ENCODE results near the gene HSPBP1.
A peak's percentile ranks its signal among the peaks of the same experiment; 100 is the strongest.

HSPBP1 gene

DNA sequence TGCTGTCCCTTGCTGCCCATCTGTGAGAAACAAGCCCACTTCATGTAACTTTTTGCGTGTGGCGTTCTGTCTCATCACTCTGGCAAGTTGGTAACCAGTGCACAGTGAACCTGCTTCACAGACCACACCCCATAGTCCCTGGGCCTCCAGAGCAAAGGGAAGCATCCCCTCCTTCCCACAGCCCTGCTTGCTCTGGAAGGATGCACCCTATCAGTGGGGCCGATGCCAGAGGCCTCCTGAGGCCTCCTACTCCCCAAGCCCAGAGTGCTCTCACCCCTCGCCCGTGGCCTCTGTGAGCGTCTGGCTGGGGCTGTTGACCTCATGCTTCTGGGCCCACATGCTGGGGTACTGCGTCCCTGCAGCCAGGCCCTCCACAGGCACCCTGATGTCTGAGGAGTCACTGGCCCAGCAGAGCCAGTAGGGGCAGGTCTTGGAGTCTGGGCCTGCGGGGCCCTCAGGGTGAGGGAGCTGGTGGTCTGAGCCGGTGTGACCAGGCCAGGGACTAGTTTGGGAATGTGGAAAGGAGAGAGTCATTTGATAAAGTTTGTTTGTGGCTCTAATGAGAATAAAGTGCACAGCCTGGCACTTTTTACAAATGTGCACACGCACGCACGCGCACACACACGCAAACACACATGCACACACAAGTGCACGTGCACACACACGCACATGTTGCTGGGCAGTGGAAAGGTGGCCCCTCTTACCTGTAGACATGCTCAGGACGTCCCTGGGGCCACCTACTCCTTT lies 56.4 kb downstream of the HSPBP1 start:
- no peak overlapping the region for H3K4me3 ChIP-seq (ENCODE audit: low read depth, low read length)

DNA sequence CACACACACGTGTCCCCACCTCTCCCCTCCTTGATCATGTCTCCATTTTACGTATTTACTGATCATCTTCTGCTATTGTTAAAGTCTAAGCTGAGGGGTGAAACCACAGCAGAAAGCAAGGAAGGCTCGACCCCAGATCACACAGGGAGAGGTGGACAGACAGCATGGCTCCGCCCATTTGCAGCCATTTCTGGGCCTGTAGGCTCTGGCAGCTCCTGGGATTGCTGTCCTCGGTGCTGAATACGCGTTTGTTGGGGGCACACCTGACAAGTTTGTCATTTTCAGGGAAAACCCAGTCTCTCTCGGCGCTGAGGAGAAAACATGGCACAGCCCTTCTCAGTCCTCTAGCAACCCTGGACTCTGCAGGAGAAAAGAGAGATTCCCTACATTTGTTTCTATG lies 59.4 kb downstream of the HSPBP1 start:
- H3K4me3 ChIP-seq (ENCODE audit: low read depth, low read length), result no peak overlapping the region

DNA sequence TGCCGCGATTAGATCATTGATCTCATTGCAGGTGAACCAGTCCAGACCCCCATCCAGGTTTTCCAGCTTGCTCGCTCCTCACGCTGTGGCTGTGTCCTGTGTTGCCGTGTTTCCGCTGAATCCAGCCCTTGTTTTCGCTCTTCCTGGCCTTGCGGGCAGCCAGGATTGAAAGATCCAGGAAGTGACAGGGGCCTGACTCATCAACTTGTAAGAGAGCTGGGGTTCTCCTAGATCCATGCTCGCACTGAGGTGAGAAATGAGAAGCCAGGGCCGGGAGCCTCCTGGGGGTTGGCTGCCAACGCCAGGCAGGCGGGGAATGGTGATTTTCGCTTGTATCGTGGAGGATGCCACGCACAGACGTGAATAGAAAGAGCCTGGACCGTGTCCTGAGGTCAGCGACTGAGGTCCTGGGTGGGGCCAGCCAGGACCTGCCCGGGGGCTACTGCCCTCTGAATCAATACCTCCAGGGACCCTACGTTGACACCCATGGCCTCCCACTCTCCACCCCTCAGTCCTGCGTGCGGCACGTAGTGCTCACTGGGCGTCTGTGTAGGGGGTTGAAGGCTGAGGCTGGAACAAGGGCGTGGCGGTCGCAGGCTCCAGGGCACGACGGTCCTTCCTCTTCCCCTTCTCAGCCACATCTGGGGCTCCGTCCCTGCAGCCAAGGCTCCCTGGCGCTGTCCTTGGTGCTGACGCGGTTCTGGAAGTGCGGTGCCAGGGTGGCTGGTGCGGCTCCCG lies 63.3 kb downstream of the HSPBP1 start:
- peak overlapping the region; percentile 76 for H3K4me3 ChIP-seq (ENCODE audit: low read depth, low read length)

- H3K4me3 ChIP-seq (ENCODE audit: low read depth, low read length), result no peak overlapping the region
These were observed 66.4 kb downstream of the HSPBP1 start for GRCh38 chr19:55213547-55213946.

DNA sequence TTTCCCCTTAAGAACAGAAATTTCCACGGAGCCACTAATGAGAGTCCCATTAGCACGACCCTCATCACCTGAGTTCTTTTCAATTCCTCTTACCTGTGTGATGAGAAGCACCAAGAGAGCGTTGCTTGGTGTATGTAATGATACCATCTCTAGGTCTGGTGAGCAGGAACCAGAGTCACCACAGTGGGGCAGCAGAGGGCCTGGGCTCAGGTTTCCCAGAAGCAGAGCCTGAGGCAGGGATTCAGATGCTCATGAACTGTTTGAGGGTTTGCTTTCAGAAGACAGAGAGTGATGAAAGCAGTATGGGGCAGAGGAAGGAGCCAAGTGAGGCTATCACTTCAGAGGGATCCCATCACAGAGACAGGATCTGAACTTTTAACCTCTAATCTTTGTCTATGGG lies 67.5 kb downstream of the HSPBP1 start:
- H3K4me3 ChIP-seq (ENCODE audit: low read depth, low read length), result no peak overlapping the region

All from iPS-11a (cell line).